ENCODE results near the gene TSSK3. TPM values are rescaled to one million over a fixed set of nuclear protein-coding genes. Genes with fewer than 3 reads are reported as not detected.
A peak's percentile ranks its signal among the peaks of the same experiment; 100 is the strongest.
"Not testable (repeated sequence)": the region's sequence is repeated elsewhere in the genome, so short reads cannot be mapped to it uniquely, and the experiment has no call there.

TSSK3 gene
- total RNA-seq, 4 donors from 2014 or later = 0.86 to 2.7 (median 1.3) TPM; not detected in 1

DNA sequence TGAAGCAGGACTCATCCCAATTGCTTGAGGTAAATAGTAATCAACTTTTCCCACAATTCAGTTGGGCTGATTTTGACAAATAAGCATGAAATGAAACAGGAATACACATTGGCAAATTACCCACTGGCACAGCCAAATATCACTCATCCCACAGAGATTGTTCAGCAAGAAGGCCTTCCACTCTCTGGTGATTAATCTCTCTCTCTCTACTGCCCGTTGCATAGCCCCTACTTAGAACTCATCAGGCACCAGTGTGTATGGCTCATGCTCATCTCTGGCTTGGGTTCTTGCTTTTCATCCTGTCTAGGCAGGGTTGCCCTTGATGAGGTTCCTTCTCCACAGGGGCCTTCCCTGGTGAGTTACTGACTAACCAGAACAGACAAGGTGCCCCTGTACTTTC lies 30.8 kb downstream of the TSSK3 start:
- peaks cover 35% of the 10 kb centered on the region for H3K36me3 ChIP-seq
- no peak overlapping the region for H3K27ac ChIP-seq
- DNase-seq (ENCODE audit: low spot score in 2 of 2) = no peak
- TF ChIP-seq EP300 (IDR thresholded peaks at IDR 0.05) = no peak
- TF ChIP-seq POLR2A (IDR thresholded peaks at IDR 0.05) = no peak
- no peak for TF ChIP-seq CTCF (IDR thresholded peaks at IDR 0.05)
- no peak for TF ChIP-seq POLR2AphosphoS5 (IDR thresholded peaks at IDR 0.05)
- H3K9me3 ChIP-seq = no peaks in the 10 kb centered on the region
- WGBS = 47% methylated on average over 1 of the region's 1 CpG
- H3K27me3 ChIP-seq = no peaks in the 10 kb centered on the region
- H3K4me3 ChIP-seq = peak overlapping the region; percentile 72
- peaks cover 44% of the 10 kb centered on the region for H3K4me1 ChIP-seq

GRCh38 chr1:32393832-32394140 lies 31.4 kb downstream of the TSSK3 start:
- 3% methylated on average over 10 of the region's 15 CpGs for WGBS
- Histone ChIP-seq H3K4me3 (peak overlapping the region; percentile 72), H3K4me1 (peaks cover 44% of the 10 kb centered on the region), H3K27ac (peak overlapping the region; percentile 91), H3K36me3 (peaks cover 28% of the 10 kb centered on the region), H3K9me3 (no peaks in the 10 kb centered on the region), H3K27me3 (no peaks in the 10 kb centered on the region)
- no peak for DNase-seq (ENCODE audit: low spot score in 2 of 2)
- TF ChIP-seq EP300 (IDR thresholded peaks at IDR 0.05) (no peak), CTCF (IDR thresholded peaks at IDR 0.05) (no peak), POLR2A (IDR thresholded peaks at IDR 0.05) (no peak), POLR2AphosphoS5 (IDR thresholded peaks at IDR 0.05) (no peak)

- under 1% methylated on average over 44 of the region's 48 CpGs for WGBS
- Histone ChIP-seq H3K36me3 (peaks cover 23% of the 10 kb centered on the region), H3K4me1 (peaks cover 44% of the 10 kb centered on the region), H3K27ac (peak within 1 kb of the TSS; percentile 91), H3K4me3 (peak within 1 kb of the TSS; percentile 72), H3K9me3 (no peaks in the 10 kb centered on the region), H3K27me3 (no peaks in the 10 kb centered on the region)
- DNase-seq (ENCODE audit: low spot score in 2 of 2) = peak; percentile 99
- TF ChIP-seq POLR2A (IDR thresholded peaks at IDR 0.05) (peak in 1 of 2 donors; percentile 77), CTCF (IDR thresholded peaks at IDR 0.05) (no peak), EP300 (IDR thresholded peaks at IDR 0.05) (no peak), POLR2AphosphoS5 (IDR thresholded peaks at IDR 0.05) (peak; percentile 67 to 85 (median 81))
Measured at GRCh38 chr1:32394141-32394889, 32.0 kb downstream of the TSSK3 start, which contains the start of gene BSDC1. BSDC1 (minus strand) TSS chr1:32394441; CDS start chr1:32394414, 27 bp downstream.

- Histone ChIP-seq H3K9me3 (no peaks in the 10 kb centered on the region), H3K4me3 (peak overlapping the region; percentile 72), H3K27me3 (no peaks in the 10 kb centered on the region), H3K4me1 (peaks cover 44% of the 10 kb centered on the region), H3K36me3 (peaks cover 17% of the 10 kb centered on the region), H3K27ac (peak overlapping the region; percentile 91)
- no peak for DNase-seq (ENCODE audit: low spot score in 2 of 2)
- TF ChIP-seq EP300 (IDR thresholded peaks at IDR 0.05) (no peak), POLR2A (IDR thresholded peaks at IDR 0.05) (no peak), CTCF (IDR thresholded peaks at IDR 0.05) (no peak), POLR2AphosphoS5 (IDR thresholded peaks at IDR 0.05) (no peak)
- WGBS = 3% methylated on average over 14 of the region's 14 CpGs
Measured at GRCh38 chr1:32394890-32395432, 32.6 kb downstream of the TSSK3 start.

GRCh38 chr1:32396524-32396923 lies 34.2 kb downstream of the TSSK3 start:
- not testable (repeated sequence) for H3K36me3 ChIP-seq, H3K9me3 ChIP-seq, H3K27ac ChIP-seq, H3K4me3 ChIP-seq, H3K27me3 ChIP-seq
- 85% methylated on average over 5 of the region's 5 CpGs for WGBS
- peaks cover 34% of the 10 kb centered on the region for H3K4me1 ChIP-seq
- peak in 1 of 2 donors; percentile 7 for DNase-seq (ENCODE audit: low spot score in 2 of 2)
